HG03460 (cell line): ENCODE data around the gene ATP5IF1.

Experiments used
- ATAC-seq: cut with Tn5 transposase; IDR thresholded peaks from one replicate; pipeline ENCODE4 v1.9.1; 2021; ENCODE audit not compliant: unreplicated experiment

ATP5IF1 gene

GRCh38 chr1:28235755-28236655 lies at the start of gene ATP5IF1:
TSS of gene ATP5IF1 (plus strand) at chr1:28236124. CDS start at chr1:28236184, 60 bp downstream.
- peak; percentile 80 for ATAC-seq

GRCh38 chr1:28190337-28190979 lies 45.5 kb upstream of the ATP5IF1 start:
- ATAC-seq: no peak

- ATAC-seq: no peak
Measured at GRCh38 chr1:28190996-28191645, 44.8 kb upstream of the ATP5IF1 start.

GRCh38 chr1:28193701-28194161 lies 42.2 kb upstream of the ATP5IF1 start:
- ATAC-seq: no peak

- no peak for ATAC-seq
Measured at GRCh38 chr1:28194326-28195035, 41.4 kb upstream of the ATP5IF1 start.

GRCh38 chr1:28195780-28196179 lies 40.1 kb upstream of the ATP5IF1 start:
- ATAC-seq: no peak

GRCh38 chr1:28196330-28196729 lies 39.6 kb upstream of the ATP5IF1 start:
- ATAC-seq: no peak

- ATAC-seq: no peak
Measured at GRCh38 chr1:28197682-28198415, 38.1 kb upstream of the ATP5IF1 start.

GRCh38 chr1:28199328-28200233 lies 36.3 kb upstream of the ATP5IF1 start:
- ATAC-seq: peak; percentile 72

- ATAC-seq: no peak
Measured at GRCh38 chr1:28200234-28200873, 35.6 kb upstream of the ATP5IF1 start.

- no peak for ATAC-seq
Measured at GRCh38 chr1:28205243-28205642, 30.7 kb upstream of the ATP5IF1 start.

GRCh38 chr1:28208818-28209441 lies 27.0 kb upstream of the ATP5IF1 start:
- no peak for ATAC-seq

- no peak for ATAC-seq
Measured at GRCh38 chr1:28209700-28210099, 26.2 kb upstream of the ATP5IF1 start.

- no peak for ATAC-seq
Measured at GRCh38 chr1:28213315-28213714, 22.6 kb upstream of the ATP5IF1 start.

- no peak for ATAC-seq
Measured at GRCh38 chr1:28229089-28229488, 6.8 kb upstream of the ATP5IF1 start.

- no peak for ATAC-seq
Measured at GRCh38 chr1:28229996-28230395, 5.9 kb upstream of the ATP5IF1 start.

- ATAC-seq: peak; percentile 67
Measured at GRCh38 chr1:28232558-28233263, 3.2 kb upstream of the ATP5IF1 start, which contains the start of gene DNAJC8. TSS of gene DNAJC8 (minus strand) at chr1:28233029. CDS start at chr1:28232998, 31 bp downstream.

GRCh38 chr1:28233264-28233606 lies 2.7 kb upstream of the ATP5IF1 start:
- ATAC-seq: no peak
